Endothelial cell (in vitro differentiated cells): ENCODE measurements around the gene ATG4D. TPM values are rescaled to one million over a fixed set of nuclear protein-coding genes. Genes with fewer than 3 reads are reported as not detected.

Experiments used
- DNase-seq: peaks from one replicate; pipeline ENCODE4 v3.0.0; 2021; ENCODE audit warnings: low spot score
- H3K27ac Mint-ChIP-seq: one replicate; pipeline ENCODE4 v1.8.0; 2021; ENCODE audit warnings: mixed read lengths, inconsistent platforms; ENCODE audit not compliant: unreplicated experiment
- H3K27me3 Mint-ChIP-seq: one replicate; pipeline ENCODE4 v1.8.0; 2021; ENCODE audit warnings: mild to moderate bottlenecking, moderate library complexity, mixed read lengths, inconsistent platforms; ENCODE audit not compliant: unreplicated experiment
- H3K36me3 Mint-ChIP-seq: one replicate; pipeline ENCODE4 v1.8.0; 2021; ENCODE audit warnings: mild to moderate bottlenecking, low read depth, mixed read lengths, inconsistent platforms; ENCODE audit not compliant: unreplicated experiment
- H3K4me1 Mint-ChIP-seq: one replicate; pipeline ENCODE4 v1.8.0; 2021; ENCODE audit warnings: mild to moderate bottlenecking, mixed read lengths, inconsistent platforms; ENCODE audit not compliant: unreplicated experiment
- H3K4me3 Mint-ChIP-seq: one replicate; pipeline ENCODE4 v1.8.0; 2021; ENCODE audit warnings: mild to moderate bottlenecking, mixed read lengths, inconsistent platforms; ENCODE audit not compliant: unreplicated experiment
- H3K9me3 Mint-ChIP-seq: one replicate; pipeline ENCODE4 v1.8.0; 2021; ENCODE audit warnings: mixed read lengths, inconsistent platforms; ENCODE audit not compliant: unreplicated experiment
- CTCF ChIP-seq: fragments of 200-600 bp; sonication (generic); IDR thresholded peaks from one replicate; pipeline ENCODE4 v1.5.0; 2021; ENCODE audit warnings: antibody characterized with exemption; ENCODE audit not compliant: unreplicated experiment
- total RNA-seq: library from RNA; stranded (reverse); fragmentation: NEBNext Ultra II Directional; extraction: Animal tissue kit (Norgen Biotek cat#: 25700); gene quantifications from one replicate; pipeline ENCODE4 v1.2.1, GENCODE V29; 2021; ENCODE audit not compliant: unreplicated experiment

The ATG4D gene
- total RNA-seq, 1 donor from 2014 or later: 11.8 TPM

GRCh38 chr19:10583036-10583776 lies 39.5 kb downstream of the ATG4D start:
- H3K4me1 Mint-ChIP-seq: peaks cover 10% of the 10 kb centered on the region
- no peak overlapping the region for H3K4me3 Mint-ChIP-seq
- no peaks in the 10 kb centered on the region for H3K36me3 Mint-ChIP-seq
- H3K27me3 Mint-ChIP-seq: peaks cover 4% of the 10 kb centered on the region
- no peaks in the 10 kb centered on the region for H3K9me3 Mint-ChIP-seq
- TF ChIP-seq CTCF: no peak
- DNase-seq: no peak
- H3K27ac Mint-ChIP-seq: no peak overlapping the region

GRCh38 chr19:10586396-10586795 lies 42.7 kb downstream of the ATG4D start:
- Mint-ChIP-seq H3K36me3 (no peaks in the 10 kb centered on the region), H3K4me1 (peaks cover 10% of the 10 kb centered on the region), H3K27ac (no peak overlapping the region), H3K9me3 (no peaks in the 10 kb centered on the region), H3K4me3 (peak overlapping the region; percentile 31), H3K27me3 (peaks cover 4% of the 10 kb centered on the region)
- DNase-seq: no peak
- no peak for TF ChIP-seq CTCF

GRCh38 chr19:10587022-10587838 lies 43.5 kb downstream of the ATG4D start, which contains the start of gene AP1M2:
Gene AP1M2, minus strand, starts transcription at chr19:10587312. Its CDS starts 81 bp downstream, at chr19:10587231.
- Mint-ChIP-seq H3K27ac (peak within 1 kb of the TSS; percentile 0), H3K36me3 (no peaks in the 10 kb centered on the region), H3K4me3 (peak within 1 kb of the TSS; percentile 42), H3K9me3 (no peaks in the 10 kb centered on the region), H3K27me3 (peaks cover 4% of the 10 kb centered on the region), H3K4me1 (peaks cover 10% of the 10 kb centered on the region)
- no peak for TF ChIP-seq CTCF
- DNase-seq: no peak

GRCh38 chr19:10587839-10588150 lies 44.1 kb downstream of the ATG4D start:
- peak overlapping the region; percentile 0 for H3K27ac Mint-ChIP-seq

More at GRCh38 chr19:10587839-10588150, 44.1 kb downstream of the ATG4D start:
- DNase-seq: no peak
- peaks cover 4% of the 10 kb centered on the region for H3K27me3 Mint-ChIP-seq
- no peaks in the 10 kb centered on the region for H3K9me3 Mint-ChIP-seq
- H3K4me3 Mint-ChIP-seq: peak overlapping the region; percentile 42
- H3K4me1 Mint-ChIP-seq: peaks cover 10% of the 10 kb centered on the region
- no peak for TF ChIP-seq CTCF
- no peaks in the 10 kb centered on the region for H3K36me3 Mint-ChIP-seq
